Measurements from ENCODE around the gene KCNMB2.

GRCh38 chr3:178537122-178537705, 978 bp downstream of the KCNMB2 start:
- TF ChIP-seq CTCF (conservative IDR thresholded peaks at IDR 0.05 in 1 of 2, IDR thresholded peaks at IDR 0.05 in 1 of 2; ENCODE audit: low read depth in 1 of 2, low read length in 2 of 2) (no peak), EZH2 (IDR thresholded peaks at IDR 0.05; ENCODE audit: low read length, missing control alignments) (no peak)

Measured in fibroblast of lung (primary cell).